Osteocyte (in vitro differentiated cells): ENCODE results near the gene CHD6. TPM values are rescaled to one million over a fixed set of nuclear protein-coding genes. Genes with fewer than 3 reads are reported as not detected.

Experiments used
- DNase-seq: peaks from one replicate; pipeline ENCODE4 v3.0.0; 2021; ENCODE audit warnings: mixed read lengths; ENCODE audit not compliant: unreplicated experiment; ENCODE audit errors: extremely low spot score
- H3K27ac Mint-ChIP-seq: one replicate; pipeline ENCODE4 v1.8.0; 2021; ENCODE audit warnings: mild to moderate bottlenecking, mixed read lengths; ENCODE audit not compliant: unreplicated experiment
- H3K27me3 Mint-ChIP-seq: one replicate; pipeline ENCODE4 v1.8.0; 2021; ENCODE audit warnings: mixed read lengths; ENCODE audit not compliant: unreplicated experiment
- H3K36me3 Mint-ChIP-seq: one replicate; pipeline ENCODE4 v1.8.0; 2021; ENCODE audit warnings: mixed read lengths; ENCODE audit not compliant: unreplicated experiment
- H3K4me1 Mint-ChIP-seq: one replicate; pipeline ENCODE4 v1.8.0; 2021; ENCODE audit warnings: mixed read lengths; ENCODE audit not compliant: unreplicated experiment
- H3K4me3 Mint-ChIP-seq: one replicate; pipeline ENCODE4 v1.8.0; 2021; ENCODE audit warnings: mild to moderate bottlenecking, moderate library complexity, mixed read lengths; ENCODE audit not compliant: unreplicated experiment
- H3K9me3 Mint-ChIP-seq: one replicate; pipeline ENCODE4 v1.8.0; 2021; ENCODE audit warnings: mixed read lengths; ENCODE audit not compliant: unreplicated experiment
- CTCF ChIP-seq: fragments of 200-600 bp; sonication (generic); IDR thresholded peaks from 2 replicates; pipeline ENCODE4 v1.5.0; 2021; ENCODE audit warnings: antibody characterized with exemption, mild to moderate bottlenecking, moderate library complexity
- total RNA-seq: library from RNA; stranded (reverse); gene quantifications from 2 replicates; pipeline ENCODE4 v1.2.1, GENCODE V29; 2021

The CHD6 gene
- total RNA-seq, 1 donor from 2014 or later, result 51.4 TPM

GRCh38 chr20:41365777-41366545 is 252.2 kb downstream of the CHD6 start:
- no peak for TF ChIP-seq CTCF
- Mint-ChIP-seq H3K27ac (no peak overlapping the region), H3K36me3 (no peaks in the 10 kb centered on the region), H3K27me3 (peaks cover 22% of the 10 kb centered on the region), H3K4me1 (peaks cover 9% of the 10 kb centered on the region), H3K9me3 (peaks cover under 1% of the 10 kb centered on the region), H3K4me3 (peak overlapping the region; percentile 44)
- no peak for DNase-seq

- H3K36me3 Mint-ChIP-seq, result no peaks in the 10 kb centered on the region
- no peak for TF ChIP-seq CTCF
- no peaks in the 10 kb centered on the region for H3K9me3 Mint-ChIP-seq
- H3K27me3 Mint-ChIP-seq, result peaks cover 22% of the 10 kb centered on the region
- DNase-seq, result no peak
- H3K4me3 Mint-ChIP-seq, result no peak overlapping the region
- peaks cover 9% of the 10 kb centered on the region for H3K4me1 Mint-ChIP-seq
- no peak overlapping the region for H3K27ac Mint-ChIP-seq
Observed at GRCh38 chr20:41364967-41365765, 253.0 kb downstream of the CHD6 start.

- Mint-ChIP-seq H3K27ac (no peak overlapping the region), H3K4me1 (peaks cover 9% of the 10 kb centered on the region), H3K36me3 (no peaks in the 10 kb centered on the region), H3K27me3 (peaks cover 21% of the 10 kb centered on the region), H3K9me3 (no peaks in the 10 kb centered on the region), H3K4me3 (no peak overlapping the region)
- TF ChIP-seq CTCF, result no peak
- DNase-seq, result no peak
Observed at GRCh38 chr20:41364236-41364855, 253.8 kb downstream of the CHD6 start.

GRCh38 chr20:41363601-41364000 is 254.6 kb downstream of the CHD6 start:
- no peaks in the 10 kb centered on the region for H3K9me3 Mint-ChIP-seq
- H3K4me3 Mint-ChIP-seq, result no peak overlapping the region
- H3K36me3 Mint-ChIP-seq, result no peaks in the 10 kb centered on the region
- TF ChIP-seq CTCF, result no peak
- peaks cover 16% of the 10 kb centered on the region for H3K27me3 Mint-ChIP-seq
- no peak for DNase-seq
- H3K4me1 Mint-ChIP-seq, result peaks cover 9% of the 10 kb centered on the region
- no peak overlapping the region for H3K27ac Mint-ChIP-seq

- H3K27me3 Mint-ChIP-seq, result peaks cover 12% of the 10 kb centered on the region
- no peak overlapping the region for H3K4me3 Mint-ChIP-seq
- H3K36me3 Mint-ChIP-seq, result no peaks in the 10 kb centered on the region
- H3K4me1 Mint-ChIP-seq, result peaks cover 9% of the 10 kb centered on the region
- TF ChIP-seq CTCF, result no peak
- H3K27ac Mint-ChIP-seq, result no peak overlapping the region
- no peaks in the 10 kb centered on the region for H3K9me3 Mint-ChIP-seq
- no peak for DNase-seq
Observed at GRCh38 chr20:41362748-41363140, 255.4 kb downstream of the CHD6 start.
